Measurements from ENCODE around the gene PLEKHG4. TPM values are rescaled to one million over a fixed set of nuclear protein-coding genes. Genes with fewer than 3 reads are reported as not detected.
A peak's percentile ranks its signal among the peaks of the same experiment; 100 is the strongest.

The PLEKHG4 gene
- total and polyA plus RNA-seq, 9 donors = 5.1 to 38.6 (median 27.6) TPM

GRCh38 chr16:67280090-67281015, 1.0 kb downstream of the PLEKHG4 start:
- no peak for DNase-seq
- no peaks in the 10 kb centered on the region for H3K36me3 ChIP-seq
- H3K4me3 ChIP-seq = peak overlapping the region; percentile 54
- intact Hi-C loops (cut with DNase I) = loop anchor here in 3 of 4 donors (5.0 to 10.0 kb wide), 3 partner anchors 114 to 184 kb away; partner anchors contain the start of gene TPPP3 (in 1 of the 3)
- 82 to 94% (median 85%) methylated on average over 14 to 15 of the region's 15 CpGs for WGBS, 3 donors
- TF ChIP-seq CTCF (IDR thresholded peaks at IDR 0.05) = no peak
- no peak for TF ChIP-seq EP300 (IDR thresholded peaks at IDR 0.05)
- no peak for TF ChIP-seq POLR2A (IDR thresholded peaks at IDR 0.05)
- H3K4me1 ChIP-seq (ENCODE audit: insufficient read depth) = peaks cover 12% of the 10 kb centered on the region
- H3K9me3 ChIP-seq = no peaks in the 10 kb centered on the region
- no peaks in the 10 kb centered on the region for H3K27me3 ChIP-seq
- peak overlapping the region in 1 of 2 donors; percentile 55 for H3K27ac ChIP-seq

DNA sequence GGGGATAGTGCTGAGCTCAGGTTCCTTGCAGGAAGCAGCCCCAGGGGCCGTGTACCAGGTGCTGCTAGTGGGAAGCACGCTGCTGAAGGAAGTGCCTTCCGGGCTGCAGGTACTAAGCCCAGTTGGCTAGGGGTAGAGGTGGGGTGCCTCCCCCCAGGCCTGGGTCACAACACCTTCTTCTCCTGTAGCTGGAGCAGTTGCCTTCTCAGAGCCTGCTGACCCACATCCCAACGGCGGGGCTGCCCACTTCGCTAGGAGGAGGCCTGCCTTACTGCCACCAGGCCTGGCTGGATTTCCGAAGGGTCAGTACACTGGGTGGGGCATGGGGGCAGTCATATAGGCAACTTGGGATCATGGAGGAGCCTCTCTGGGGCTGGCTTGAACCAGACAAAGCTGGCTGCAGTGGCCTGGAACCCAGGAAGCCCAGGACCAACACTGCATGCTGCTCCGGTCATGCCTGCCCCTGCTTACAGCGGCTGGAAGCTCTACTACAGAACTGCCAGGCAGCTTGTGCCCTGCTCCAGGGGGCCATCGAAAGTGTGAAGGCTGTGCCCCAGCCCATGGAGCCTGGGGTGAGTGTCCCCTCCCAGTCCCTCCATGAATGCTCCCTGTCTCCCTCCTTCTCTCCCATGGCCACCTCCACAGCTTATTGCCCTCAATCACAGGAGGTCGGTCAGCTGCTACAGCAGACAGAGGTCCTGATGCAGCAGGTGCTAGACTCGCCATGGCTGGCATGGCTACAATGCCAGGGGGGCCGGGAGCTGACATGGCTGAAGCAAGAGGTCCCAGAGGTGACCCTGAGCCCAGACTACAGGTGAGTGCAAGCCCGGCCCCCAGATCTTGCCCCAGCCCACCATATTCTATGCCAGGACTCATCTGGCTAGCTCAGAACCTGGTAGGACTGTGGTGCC, 2.5 kb downstream of the PLEKHG4 start:
- 89 to 92% (median 90%) methylated on average over 13 to 14 of the region's 14 CpGs for WGBS, 3 donors
- H3K9me3 ChIP-seq = no peaks in the 10 kb centered on the region
- H3K36me3 ChIP-seq = no peaks in the 10 kb centered on the region
- DNase-seq = no peak
- no peaks in the 10 kb centered on the region for H3K27me3 ChIP-seq
- H3K4me3 ChIP-seq = no peak overlapping the region
- peaks cover 12% of the 10 kb centered on the region for H3K4me1 ChIP-seq (ENCODE audit: insufficient read depth)
- H3K27ac ChIP-seq = no peak overlapping the region
- TF ChIP-seq CTCF (IDR thresholded peaks at IDR 0.05) (no peak), POLR2A (IDR thresholded peaks at IDR 0.05) (no peak), EP300 (IDR thresholded peaks at IDR 0.05) (no peak)
- intact Hi-C loops (cut with DNase I) = loop anchor here in 3 of 4 donors (5.0 to 10.0 kb wide), 3 partner anchors 113 to 183 kb away; partner anchors contain the start of gene TPPP3 (in 1 of the 3)

GRCh38 chr16:67282447-67282805, 3.1 kb downstream of the PLEKHG4 start:
- WGBS, 3 donors = 90 to 94% (median 93%) methylated on average over 10 of the region's 10 CpGs
- H3K9me3 ChIP-seq = no peaks in the 10 kb centered on the region
- peaks cover 12% of the 10 kb centered on the region for H3K4me1 ChIP-seq (ENCODE audit: insufficient read depth)
- H3K36me3 ChIP-seq = no peaks in the 10 kb centered on the region
- no peaks in the 10 kb centered on the region for H3K27me3 ChIP-seq
- TF ChIP-seq CTCF (IDR thresholded peaks at IDR 0.05) = no peak
- TF ChIP-seq EP300 (IDR thresholded peaks at IDR 0.05) = no peak
- TF ChIP-seq POLR2A (IDR thresholded peaks at IDR 0.05) = no peak
- intact Hi-C loops (cut with DNase I) = loop anchor here in 3 of 4 donors (5.0 to 10.0 kb wide), 3 partner anchors 112 to 182 kb away; partner anchors contain the start of gene TPPP3 (in 1 of the 3)
- no peak overlapping the region for H3K27ac ChIP-seq
- no peak overlapping the region for H3K4me3 ChIP-seq
- no peak for DNase-seq

All from ovary (tissue), 9 donors.